COR-L47 (cell line): Measurements from ENCODE around the gene DPH3.

Source experiments
- DNase-seq: peaks from one replicate; lab custom pipeline; 2025; lab: John Stamatoyannopoulos, UW

DPH3 gene

DNA sequence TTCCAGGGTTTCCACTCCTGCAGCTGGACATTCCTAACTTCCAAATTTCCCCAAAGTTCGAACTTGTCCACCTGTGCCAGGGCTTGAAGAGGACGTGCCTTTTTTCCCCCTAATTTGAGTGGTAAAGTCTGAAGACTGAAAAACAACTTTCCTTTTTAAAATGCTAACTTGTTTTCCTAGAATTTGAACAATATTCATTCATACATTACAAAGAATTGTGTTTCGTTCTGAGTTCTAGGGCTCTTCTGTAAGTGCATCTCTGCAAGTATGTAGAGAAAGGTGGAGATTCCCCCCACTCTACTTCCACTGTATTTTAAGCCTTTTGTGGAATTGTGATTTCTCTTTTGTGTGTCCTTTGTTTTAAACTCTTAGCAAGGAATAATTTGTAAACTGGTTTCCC lies 9.4 kb downstream of the DPH3 start:
- no peak for DNase-seq

DNA sequence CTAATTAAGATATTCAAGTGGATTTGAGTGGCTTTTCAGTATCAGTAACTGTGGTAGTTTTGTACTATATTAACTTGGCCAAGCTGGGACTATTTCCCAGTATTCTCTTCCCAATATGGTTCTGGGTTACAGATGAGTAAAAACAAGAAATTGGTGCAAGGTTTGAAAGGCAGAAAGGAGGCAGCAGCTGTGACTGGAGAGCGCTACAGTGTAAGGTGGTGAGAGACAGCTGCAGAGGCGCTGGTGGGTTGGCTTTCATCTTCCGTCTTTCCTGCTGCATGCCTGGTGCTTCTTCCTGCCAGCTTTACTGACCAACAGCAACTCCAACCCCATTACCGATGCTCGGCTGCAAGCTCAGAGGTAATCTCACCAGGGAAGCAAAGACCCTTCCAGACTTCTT lies 9.8 kb downstream of the DPH3 start:
- no peak for DNase-seq

DNA sequence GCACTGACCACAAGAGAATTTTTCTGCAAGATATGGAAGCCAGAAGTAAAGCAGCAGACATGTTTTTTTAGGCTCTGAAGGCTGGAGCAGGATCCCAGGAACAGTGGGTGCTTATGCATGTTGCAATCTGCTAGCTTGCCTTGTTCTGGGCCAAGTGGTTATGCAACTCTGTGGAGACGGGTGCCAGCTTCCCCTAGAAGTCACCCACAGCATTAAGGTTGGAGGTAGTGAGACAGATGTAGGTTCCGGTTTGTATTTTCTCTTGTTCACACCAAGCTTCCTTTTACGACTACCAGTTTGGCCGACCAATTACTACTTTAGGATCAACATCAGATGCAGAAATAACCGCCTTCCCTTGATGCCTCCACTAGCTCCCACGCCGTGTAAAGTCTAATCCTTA lies 11.1 kb downstream of the DPH3 start:
- no peak for DNase-seq

DNA sequence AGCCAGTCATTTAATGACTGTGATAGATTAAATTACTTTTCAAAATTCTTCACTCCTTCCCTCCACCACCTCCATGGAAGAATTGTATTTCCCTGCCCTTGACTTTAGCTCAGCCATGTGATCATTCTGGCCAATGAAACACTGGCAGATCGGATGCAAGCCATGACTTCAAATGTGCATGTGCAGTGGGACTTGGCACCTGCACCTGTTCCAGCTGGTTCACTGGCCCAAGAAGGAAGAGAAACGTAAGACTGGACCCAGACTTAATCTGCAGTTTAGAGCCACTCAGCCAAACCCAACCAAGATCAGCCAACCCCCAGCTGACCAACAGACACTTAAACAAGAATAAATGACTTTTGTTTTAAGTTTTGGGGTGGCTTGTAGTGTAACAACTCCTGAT lies 11.8 kb downstream of the DPH3 start:
- no peak for DNase-seq

DNA sequence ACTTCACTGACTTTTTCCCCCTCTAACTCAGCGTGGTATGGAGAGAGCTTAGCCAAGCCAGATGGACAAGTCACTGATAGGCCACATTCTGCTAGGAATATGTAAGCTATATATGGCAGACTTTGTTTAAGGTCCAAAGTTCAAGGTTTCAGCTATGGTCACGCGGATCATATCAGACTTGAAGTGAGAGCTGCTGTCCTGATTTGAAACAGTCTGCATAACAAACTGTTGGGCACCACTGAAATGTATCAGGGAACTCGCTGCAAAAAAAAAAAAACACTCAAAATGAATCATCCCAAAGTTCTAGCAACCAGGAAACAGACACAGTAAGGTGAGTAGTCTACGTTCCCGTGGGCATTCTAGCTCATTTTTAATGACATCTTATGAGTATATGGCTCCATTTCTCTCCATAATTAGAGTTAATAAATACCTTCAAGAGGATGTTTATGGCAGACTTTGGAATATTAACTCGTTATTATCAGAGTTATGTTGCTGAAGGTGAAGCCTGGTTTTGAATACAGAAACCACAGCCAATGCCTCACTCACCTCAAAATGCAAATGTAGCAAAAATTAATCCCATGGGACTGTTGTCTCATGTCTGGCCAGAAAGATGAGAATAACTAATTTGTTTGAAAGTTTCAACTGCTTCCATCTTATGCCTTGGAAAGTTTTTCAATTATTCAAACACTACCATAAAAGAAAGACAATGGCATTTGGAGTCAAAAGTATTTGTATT lies 12.3 kb downstream of the DPH3 start:
- DNase-seq, result no peak

DNA sequence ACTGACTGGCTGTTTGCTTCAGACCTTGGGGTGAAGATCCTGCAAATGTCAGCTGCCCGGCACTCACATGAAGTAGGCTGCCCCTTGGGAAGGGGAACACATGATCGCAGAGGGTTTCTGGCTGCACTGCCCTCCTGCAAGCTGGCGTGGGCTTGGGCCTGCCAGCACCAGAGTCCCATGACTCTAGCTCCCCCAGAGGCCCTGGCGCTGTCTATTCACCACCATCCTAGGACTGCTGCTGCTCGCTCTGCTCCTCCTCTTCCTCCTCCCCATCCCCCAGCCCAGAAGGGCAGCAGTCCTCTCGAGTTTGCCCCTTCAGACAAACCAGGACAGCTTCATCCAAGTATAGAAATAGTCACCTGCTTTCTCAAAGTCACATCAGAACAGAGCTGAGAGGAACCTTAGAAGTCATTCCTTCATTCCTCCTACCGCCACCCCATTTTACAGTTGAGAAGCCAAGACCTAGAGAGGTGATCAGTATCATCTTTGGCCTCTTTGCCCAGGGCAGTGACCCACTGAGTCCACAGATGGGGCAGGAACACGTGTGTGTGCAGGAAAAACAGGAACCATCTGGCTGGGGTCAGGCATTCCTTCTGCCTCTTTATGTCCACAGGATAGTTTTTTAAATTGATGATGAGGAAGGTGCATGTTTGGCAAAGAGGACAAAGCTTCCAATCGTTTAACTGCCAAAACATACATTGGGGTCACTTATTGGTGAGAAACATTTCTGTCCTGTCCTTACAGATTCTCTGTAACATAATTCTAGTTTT lies 13.2 kb downstream of the DPH3 start:
- no peak for DNase-seq

DNA sequence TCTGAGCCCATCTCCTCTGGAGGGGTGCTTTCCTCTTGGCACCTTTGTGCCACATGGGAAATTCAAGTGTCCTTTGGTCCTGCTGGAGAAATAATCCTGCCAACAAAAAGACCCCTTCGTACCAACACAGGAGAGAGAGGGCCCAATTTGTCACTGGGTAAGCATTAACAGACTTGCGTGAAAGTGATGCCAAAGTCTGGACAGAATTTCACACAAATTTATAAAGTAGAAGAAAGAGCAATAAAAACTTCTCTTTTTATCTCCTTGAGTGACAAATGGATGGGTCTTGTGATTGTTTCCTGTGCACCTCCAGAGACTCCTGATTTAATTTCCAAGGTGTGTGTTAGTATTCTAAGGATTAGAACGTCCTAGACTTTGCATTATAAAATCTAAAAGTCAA lies 14.9 kb downstream of the DPH3 start:
- no peak for DNase-seq

DNA sequence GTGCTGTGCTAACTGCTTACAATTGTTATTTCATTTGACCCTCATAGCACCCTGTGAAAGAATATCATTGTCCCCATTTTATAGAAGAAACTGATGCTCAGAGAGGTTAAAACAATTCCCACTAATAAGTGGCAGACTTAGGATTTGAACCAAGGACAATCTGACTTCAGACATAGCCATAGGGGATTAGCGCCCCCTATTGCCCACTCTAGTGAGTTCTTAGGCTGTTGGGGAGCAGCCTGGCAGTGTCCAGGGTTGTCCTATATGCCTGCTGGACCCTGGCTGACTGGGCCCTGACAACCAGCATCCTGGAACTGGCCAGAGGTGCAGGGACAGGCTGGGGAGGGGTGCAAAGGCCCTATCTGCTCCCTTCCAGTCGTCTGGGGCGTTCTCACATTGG lies 15.4 kb downstream of the DPH3 start:
- DNase-seq, result no peak

DNA sequence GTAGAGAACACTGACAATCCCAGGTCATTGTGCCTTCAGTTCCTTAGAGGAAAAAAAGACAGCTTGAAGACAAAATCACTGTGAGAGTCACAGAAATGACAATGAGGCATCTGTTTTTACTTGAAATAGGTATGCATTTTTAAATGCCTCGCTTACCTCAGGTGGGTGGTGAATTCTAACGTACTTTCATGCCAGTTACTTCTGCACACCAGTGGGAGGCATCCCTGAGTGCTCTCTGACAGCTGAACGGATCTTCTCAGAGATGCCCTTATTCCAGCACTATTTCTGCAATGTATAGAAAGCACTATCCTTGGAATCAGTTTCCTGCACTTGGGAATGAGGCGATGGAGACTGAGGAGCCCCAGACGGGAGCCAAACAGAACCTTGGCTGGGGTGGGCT lies 16.2 kb downstream of the DPH3 start:
- DNase-seq, result no peak

DNA sequence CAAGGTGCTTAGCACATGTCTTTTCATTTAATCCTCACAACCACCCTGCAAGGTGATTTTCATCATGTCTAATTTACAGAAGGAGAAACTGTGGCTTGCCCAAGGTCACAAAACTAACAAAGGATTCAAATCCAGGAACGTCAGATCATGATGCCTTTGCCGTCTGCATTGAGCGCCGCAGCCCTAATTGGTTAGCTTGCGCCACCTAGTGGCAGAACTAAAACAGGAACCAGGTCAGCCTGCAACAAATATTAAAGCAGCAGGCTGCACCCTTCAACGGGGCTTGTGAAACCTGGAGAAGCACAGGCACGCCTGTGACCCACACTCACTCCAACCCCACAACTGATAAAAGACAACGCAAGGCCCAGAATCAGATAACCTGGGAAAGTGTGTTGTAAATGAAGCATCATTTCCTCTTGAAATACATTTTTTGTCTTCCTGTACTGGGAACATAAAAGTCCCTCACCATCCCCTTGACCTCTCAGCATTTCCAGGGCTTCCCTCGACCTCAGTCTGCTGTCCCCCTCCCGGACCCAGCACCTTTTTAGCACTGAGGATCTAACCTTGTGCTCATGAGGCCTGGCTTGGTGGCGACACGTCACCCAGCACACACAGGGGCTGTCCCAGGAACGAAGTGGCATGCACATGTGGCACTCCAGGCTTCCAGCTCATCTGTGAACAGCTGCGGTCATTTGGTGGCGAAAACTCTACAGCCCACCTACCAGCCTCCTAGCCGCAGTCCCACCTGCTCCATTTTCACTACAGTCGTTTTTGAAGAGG lies 17.3 kb downstream of the DPH3 start:
- peak; percentile 23 for DNase-seq

DNA sequence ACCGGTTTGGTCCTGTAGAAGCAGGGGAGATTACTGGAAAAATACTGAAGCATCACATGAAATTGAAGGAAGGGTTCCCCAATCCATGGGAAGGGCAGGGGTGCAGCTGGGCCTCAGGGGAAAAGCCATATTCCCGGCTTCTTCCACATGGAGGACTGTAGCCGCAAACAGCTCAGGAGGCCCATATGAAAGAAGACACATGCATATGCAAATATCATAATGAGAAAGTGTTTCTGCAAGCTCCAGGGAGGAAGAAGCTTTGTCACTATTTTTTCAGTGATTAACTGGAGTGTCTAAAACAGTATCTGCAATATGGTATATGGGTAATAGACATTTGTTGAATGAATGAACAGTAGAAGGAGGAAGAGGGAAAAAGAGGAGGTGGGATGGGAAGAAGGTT lies 19.1 kb downstream of the DPH3 start:
- DNase-seq, result no peak

DNA sequence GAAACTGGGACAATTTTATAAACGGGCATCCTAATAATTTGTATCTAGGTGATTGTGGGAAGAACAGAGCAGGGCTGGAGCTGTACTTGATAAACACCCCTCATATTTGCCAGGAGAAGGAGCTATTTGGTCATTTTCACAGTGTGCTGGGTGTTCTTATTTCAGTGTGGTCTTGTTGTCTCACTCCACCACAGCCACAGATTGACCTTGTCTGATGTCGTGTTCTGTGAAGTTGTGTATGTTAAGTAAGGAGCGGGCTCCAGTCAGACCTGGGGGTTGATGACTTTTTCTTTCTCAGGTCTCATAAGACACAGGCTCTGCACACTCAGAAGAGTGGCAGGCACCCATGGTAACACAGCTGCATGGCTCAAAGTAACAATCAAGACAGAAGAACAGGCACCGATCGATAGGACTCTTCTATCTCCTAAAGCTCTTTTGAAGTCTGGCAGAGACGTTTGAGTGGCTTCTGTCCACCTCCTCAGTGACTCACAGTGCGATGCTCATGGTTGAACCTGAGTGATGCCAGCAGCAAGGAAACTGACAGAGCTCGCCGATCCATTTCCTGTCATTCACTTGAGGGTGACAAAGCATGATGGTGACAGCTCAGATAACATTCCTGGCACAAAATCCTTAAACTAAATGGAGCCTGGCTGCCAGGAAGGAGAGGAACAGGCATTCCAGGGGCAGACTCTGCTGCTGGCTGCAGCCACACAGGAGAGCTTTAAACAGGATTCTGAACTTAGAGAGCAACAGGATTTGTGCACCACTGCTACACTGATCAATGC lies 20.8 kb downstream of the DPH3 start:
- no peak for DNase-seq

DNA sequence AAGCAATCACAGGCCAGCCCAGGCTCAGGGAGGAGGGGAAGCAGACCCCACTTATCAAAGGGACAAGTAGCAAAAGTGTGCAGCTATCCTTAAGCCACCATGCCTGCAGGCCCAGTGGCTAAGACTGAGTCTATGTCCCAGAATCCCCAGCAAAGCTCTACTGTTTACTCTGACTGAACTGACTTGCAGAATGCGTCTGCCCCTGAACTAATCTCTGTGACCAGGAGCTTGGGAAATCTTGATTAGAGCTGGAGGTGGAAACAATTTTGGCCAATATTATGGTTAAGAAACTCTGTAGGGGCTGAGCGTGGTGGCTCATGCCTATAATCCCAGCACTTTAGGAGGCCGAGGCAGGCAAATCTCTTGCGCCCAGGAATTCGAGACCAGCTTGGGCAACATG lies 22.6 kb downstream of the DPH3 start:
- DNase-seq, result no peak

DNA sequence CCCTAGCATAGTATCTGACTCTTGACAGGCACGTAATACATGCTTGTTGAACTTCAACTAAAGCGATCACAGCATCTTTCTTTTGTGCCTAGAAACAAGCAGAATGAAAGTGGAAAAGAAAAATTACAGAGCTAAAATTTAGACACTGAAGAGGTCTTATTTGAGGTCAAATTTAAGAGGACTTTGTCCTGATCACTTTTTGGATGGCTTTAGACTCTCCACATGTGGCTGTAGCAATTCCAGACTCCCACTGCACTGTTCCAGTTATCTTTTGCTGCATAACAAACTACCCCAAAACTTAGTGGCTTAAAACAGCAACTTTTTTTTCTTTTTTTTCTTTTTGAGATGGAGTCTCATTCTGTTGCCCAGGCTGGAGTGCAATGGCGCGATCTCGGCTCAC lies 23.5 kb downstream of the DPH3 start:
- DNase-seq, result no peak

DNA sequence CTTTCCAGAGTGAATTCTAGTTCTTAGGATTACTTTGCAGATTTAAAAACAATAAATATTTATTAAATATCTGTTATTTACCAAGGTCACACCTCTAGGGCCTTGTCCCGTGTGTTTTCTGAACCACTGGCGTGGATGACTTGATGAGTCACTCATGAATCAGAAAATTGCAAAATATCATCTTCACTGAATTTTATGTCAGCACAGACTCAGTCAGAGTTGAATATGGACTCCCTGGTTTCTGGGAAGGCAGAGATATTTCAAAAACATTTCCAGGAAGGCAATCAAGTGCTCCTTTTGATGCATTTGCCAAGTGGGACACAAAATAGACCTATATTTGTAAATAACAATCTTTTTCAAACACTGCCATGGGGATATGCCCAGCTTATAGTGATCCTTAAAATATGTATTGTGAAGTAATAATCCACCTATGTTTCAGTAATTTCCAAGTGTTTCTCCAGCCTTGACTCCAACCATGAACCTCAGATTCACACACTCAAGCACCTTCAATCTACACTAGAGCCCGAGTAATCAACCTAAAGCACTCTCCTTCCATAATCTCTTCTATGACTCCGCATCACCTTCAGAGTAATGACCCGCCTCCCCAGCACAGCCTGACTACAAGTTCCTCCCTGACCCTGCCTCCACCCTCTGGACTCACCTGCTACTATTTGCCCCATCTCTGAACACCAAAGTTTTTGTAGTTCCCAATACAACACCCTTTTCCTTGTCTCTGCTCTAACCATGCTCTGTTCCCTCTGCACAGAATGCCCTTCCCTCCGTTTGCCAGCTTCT lies 24.3 kb downstream of the DPH3 start:
- DNase-seq, result no peak

DNA sequence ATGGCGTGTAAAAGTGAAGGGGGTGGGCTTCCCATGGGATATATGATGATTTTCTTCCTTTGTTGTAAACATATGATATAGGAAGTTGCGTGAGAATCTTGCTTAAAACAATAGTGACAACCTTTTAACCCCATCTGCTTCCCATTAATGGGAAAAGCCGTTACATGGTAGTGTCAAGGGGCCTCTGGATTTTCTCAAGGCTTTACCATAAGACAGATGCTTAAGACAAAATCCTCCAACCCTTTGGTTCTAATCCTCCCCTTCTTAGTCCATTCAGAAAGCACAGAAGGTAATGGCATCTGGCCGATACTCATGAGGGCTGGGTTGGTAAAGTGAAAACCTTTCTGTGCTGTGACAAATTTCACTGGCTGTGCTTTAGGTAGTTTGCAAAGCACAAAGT lies 25.0 kb downstream of the DPH3 start:
- DNase-seq, result no peak

DNA sequence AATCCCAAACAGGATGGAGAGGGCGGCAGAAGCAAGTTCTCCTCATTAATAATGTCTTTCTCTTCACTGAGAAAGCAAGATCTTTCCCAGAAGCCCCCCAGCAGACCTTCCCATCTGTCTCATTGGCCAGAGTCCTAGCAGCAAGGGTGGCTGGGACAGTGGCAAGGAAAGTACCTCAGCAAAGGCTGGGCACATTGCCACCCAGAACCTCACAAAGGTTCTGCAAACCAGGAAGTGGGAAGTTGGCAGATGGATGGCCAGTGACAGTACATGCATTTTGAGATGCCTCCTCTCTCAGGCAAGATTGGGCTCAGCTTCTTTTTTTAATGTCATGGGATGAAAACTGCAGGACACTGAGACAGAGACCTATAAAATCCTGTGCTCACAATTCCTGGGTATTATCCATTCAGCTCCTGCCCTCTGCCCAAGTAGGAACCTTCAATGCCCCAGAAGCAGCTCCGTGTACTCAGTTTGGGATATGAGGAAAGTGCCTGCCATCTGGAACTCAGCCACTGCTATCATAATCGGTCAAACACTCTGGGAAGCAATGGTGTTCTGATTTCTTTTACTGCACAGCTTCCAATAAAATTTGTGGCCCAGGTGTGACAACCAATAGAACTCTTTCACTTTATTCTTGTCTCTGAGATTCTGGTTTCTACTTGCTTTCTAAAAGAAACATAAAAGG lies 25.5 kb downstream of the DPH3 start:
- DNase-seq, result no peak

DNA sequence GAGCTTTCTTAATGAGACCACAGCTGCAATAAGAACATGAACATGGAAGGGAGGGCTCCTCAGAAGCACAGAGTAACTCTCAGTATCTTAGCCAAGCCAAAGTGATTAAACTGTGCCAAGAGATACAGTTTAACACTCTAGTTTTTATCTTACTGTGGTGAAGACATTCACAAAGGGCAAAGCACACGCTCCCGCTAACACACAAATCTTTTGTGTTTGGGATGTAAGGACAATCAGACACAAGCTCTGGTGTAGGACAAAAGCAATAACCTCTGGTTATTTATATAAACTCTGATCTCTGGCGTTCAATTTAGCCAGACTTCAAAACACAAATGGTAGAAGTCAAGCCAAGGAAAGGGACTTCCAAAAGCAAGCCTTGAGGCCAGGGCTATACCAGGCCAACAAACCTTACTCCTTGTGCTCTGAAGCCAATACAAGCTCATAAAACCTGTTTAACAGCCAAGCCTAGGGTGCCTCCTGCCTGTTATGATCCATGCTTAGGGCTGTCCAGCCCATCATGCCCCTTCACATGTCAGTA lies 27.8 kb downstream of the DPH3 start:
- DNase-seq, result no peak

DNA sequence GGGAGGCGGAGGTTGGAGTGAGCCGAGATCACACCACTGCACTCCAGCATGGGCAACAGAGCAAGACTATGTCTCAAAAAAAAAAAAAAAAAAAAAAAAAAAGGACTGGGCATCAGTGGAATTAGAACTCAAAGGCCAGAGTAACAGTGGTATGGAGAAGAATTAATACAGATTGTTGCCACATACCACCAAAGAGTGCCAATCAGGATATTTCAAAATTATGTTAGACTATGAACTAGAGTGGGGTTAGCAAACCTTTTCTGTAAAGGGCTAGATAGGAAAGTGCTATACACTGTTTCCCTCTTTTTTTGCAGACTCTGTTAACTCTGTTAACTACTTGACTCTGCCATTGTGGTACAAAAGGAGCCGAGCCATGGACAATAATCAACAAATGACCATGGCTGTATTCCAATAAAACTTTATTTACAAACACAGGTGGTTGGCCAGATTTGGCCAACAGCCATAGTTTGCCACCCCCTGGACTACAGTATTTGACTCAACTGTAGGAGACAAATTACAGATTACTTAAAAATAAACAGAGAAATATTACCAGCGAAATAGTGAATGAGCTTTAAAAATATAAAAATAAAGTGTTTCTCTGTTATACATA lies 28.6 kb downstream of the DPH3 start:
- no peak for DNase-seq

DNA sequence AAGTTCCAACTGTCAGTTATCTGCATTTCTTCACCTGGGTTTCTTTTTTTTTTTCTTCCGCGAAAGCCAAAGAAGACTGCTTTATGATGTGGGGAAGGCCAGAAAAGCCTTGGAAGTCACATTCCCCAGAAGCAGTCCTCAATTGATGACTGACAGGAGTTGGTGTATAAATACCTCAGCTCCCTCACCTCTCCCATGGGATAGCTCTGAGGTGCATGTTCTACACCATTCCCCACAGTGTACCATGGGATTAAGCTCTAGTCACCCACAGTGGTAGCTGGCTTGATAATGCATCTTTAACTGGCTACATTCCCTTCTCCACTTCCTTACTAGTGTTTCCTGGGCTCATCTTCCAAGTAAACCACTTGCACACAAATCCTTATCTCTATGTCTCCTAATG lies 30.5 kb downstream of the DPH3 start:
- no peak for DNase-seq
